GM18505 (cell line): ENCODE data around the gene ACKR3.
A peak's percentile ranks its signal among the peaks of the same experiment; 100 is the strongest.

Source experiments
- ATAC-seq: cut with Tn5 transposase; IDR thresholded peaks from one replicate; pipeline ENCODE4 v1.9.1; 2021; ENCODE audit not compliant: unreplicated experiment
- POLR2A ChIP-seq: IDR thresholded peaks from 4 replicates; pipeline ENCODE4 v1.6.1; 2011; ENCODE audit warnings: borderline replicate concordance; ENCODE audit not compliant: insufficient read depth, insufficient read length; ENCODE audit errors: extremely low read depth

Gene ACKR3

GRCh38 chr2:236569573-236569973 is at the start of gene ACKR3:
Gene ACKR3, plus strand, starts transcription at chr2:236569825. Its CDS starts 10,641 bp downstream, at chr2:236580466.
- peak; percentile 61 for TF ChIP-seq POLR2A
- ATAC-seq = peak; percentile 73

DNA sequence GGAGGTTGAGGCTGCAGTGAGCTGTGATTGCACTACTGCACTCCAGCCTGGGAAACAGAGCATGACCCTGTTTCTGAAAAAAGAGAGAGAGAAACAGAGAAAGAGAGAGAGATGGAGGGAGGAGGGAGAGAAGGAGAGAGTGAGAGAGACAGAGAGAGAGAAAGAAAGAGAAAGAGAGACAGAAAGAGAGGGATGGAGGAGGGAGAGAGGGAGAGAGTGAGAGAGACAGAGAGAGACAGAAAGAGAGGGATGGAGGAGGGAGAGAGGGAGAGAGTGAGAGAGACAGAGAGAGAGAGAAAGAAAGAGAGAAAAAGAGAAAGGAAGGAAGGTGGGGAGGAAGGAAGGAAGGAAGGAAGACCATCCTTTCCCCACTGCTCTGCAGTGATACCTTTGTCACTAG is 48.1 kb upstream of the ACKR3 start:
- no peak for ATAC-seq
- TF ChIP-seq POLR2A = no peak

- TF ChIP-seq POLR2A = no peak
- no peak for ATAC-seq
Measured at GRCh38 chr2:236523249-236523648, 46.4 kb upstream of the ACKR3 start.

DNA sequence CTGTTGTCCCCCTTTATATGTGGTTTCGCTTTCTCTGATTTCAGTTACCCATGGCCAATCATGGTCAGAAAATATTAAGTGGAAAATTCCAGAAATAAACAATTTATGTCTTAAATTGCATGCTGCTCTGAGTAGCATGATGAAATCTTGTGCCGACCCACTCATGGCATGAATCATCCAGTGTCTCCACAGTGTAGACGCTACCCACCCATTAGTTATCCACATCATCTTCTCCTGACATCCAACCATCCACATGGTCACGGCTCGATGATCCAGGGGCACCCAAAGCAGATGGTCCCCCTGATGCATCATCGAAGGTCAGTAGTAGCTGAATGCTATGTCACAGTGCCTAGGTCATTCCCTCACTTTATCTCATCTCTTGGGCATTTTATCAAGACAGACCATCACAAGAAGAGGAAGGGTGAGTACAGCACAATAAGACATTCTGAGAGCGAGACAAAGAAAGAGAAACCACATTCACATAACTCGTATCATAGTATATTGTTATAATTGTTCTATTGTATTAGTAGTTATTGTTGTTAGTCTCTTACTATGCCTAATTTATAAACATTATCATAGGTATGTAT is 44.1 kb upstream of the ACKR3 start:
- no peak for TF ChIP-seq POLR2A
- ATAC-seq = no peak

DNA sequence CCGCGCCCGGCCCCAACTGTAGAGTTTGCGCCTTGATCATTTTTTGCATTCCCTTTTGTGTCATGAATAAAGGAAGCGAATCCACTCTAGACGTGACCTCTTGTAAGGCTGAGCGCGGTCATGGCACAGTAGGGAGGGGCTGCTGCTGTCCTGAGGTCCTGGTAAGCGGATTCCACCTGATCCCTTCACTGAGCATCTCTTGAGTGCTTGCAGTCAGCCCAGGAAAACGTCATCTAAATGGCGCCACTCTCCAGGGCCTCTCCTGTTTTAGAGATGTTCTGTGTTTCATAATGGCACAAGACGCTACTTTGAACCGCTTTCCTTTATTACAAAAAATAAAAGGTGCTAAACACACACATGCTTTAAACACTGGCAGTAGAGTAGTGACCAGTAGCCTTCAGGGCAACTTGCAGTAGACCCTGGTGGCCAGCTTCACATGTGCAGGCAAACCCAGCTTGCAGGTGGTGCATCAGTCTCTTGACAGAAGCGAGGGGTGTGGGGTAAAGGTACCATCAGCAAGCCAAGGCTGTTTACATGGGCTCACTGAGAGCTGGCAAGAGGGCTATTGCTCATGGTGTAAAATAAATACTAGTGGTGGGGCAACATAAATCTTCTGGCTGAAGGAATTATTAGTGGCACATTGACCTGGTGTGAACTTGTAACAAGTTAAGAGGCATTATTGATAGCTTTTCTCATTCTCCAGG is 43.0 kb upstream of the ACKR3 start:
- TF ChIP-seq POLR2A = no peak
- ATAC-seq = no peak

DNA sequence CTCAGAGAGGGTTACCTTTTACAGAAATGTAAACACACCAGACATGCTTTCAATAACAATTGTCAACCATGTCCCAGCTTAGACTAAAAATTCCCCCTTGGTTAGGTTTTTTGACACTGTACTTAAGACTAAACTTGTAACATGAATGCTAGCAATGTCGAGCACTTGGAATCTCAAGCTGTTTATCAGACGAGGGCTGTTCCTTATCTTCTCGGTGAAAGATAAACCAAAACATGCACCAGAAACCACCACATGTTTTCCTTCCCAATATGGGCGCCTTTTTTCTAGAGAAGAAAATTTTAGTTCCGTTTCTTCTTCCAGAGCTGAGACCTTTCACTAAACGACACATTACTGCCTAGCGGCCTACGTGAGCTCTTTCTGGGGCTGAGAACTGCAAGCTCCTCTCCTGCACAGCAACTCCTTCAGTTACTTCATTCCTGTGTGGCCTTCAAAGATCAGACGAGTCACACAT is 42.4 kb upstream of the ACKR3 start:
- TF ChIP-seq POLR2A = no peak

DNA sequence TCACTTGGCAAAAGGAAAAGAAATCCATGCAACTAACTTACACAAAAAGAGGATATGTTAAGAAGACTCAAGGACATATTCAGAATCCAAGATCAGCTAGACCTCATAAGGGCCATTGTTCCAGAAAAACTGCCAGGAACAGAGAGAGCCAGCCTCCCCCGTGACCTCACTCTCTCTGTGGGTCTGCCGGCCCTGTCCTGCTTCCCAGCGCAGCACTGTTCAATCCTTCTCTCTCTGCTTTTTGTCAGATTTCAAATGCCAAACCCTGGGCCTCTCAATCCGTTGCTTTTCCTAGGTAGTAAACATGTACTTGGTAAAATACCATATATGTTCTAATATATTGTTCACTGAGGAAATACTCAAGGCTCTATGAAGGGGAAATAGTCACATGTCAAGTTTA is 40.0 kb upstream of the ACKR3 start:
- no peak for ATAC-seq
- TF ChIP-seq POLR2A = no peak

More for the DNA sequence above, 42.4 kb upstream of the ACKR3 start:
- ATAC-seq = no peak

- TF ChIP-seq POLR2A = no peak
- ATAC-seq = no peak
Measured at GRCh38 chr2:236530512-236530911, 39.1 kb upstream of the ACKR3 start.

DNA sequence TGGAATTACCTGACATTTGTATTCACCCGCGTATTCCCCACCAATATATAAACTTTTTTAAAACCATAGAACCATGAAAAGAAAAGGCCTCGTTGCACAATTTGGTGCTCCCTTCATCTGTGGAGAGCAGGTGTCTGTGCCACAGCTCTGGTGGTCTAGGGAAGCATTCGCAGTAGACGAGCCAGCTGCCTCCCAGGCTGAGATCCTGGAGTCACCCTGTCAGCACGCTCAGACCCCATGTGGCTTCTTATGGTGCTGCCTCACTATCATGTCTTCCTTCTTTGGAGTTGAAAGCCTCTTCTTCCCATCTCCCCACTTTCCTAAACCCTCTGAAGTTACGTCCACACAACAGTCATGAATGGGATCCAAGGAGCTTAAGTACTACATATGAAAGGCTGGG is 38.4 kb upstream of the ACKR3 start:
- no peak for TF ChIP-seq POLR2A
- no peak for ATAC-seq

DNA sequence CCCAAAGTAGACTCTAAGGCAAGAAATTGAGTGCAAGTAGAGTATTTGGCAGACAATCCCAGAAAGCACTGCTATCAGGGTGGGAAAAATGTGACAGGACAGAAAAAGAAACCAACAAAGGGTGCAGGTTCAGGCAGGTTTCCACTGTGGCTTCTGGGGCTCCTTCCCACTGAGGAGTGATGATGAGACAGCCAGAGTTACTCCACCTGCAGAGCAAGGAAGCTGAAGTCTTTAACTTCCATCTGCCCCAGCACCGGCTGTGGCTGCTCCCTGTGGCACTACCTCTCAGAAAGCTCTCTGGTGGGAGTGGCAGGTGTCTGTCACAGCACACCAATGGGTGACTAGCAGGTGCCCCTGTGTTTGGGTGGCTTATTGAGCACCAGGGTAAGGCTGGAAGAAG is 37.6 kb upstream of the ACKR3 start:
- no peak for ATAC-seq
- no peak for TF ChIP-seq POLR2A

GRCh38 chr2:236533343-236533742 is 36.3 kb upstream of the ACKR3 start:
- ATAC-seq = no peak

DNA sequence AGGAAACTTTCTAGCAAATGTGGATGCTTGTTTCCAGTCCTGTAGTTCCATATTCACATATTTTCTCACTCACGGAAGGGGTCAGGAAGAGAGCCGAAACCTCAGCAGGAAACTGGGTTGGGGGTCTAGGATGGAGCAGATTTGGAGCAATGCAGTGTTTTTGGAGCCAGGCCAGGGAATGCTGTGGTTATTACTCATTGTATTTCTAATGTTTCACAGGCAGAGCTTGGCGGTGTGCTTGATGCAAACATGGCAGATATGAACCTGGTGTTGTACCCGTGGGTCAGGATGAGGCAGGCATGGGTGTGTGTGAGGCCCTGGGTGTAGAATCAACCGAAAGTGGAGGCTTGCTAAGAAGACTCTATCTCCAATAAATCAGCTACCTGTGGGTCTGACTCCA is 34.6 kb upstream of the ACKR3 start:
- TF ChIP-seq POLR2A = no peak
- no peak for ATAC-seq

More at GRCh38 chr2:236533343-236533742, 36.3 kb upstream of the ACKR3 start:
- no peak for TF ChIP-seq POLR2A

- ATAC-seq = peak; percentile 47
- TF ChIP-seq POLR2A = no peak
Measured at GRCh38 chr2:236536727-236537398, 32.8 kb upstream of the ACKR3 start.

GRCh38 chr2:236538242-236538641 is 31.4 kb upstream of the ACKR3 start:
- no peak for TF ChIP-seq POLR2A
- no peak for ATAC-seq

GRCh38 chr2:236541008-236541562 is 28.5 kb upstream of the ACKR3 start:
- ATAC-seq = no peak
- TF ChIP-seq POLR2A = no peak

- ATAC-seq = no peak
- TF ChIP-seq POLR2A = no peak
Measured at GRCh38 chr2:236544362-236544761, 25.3 kb upstream of the ACKR3 start.
